CD4-positive, alpha-beta T cell treated with Interleukin-10 for 1 hour (primary cell): ENCODE results near the gene MLLT6.
"Not testable (repeated sequence)": the region's sequence is repeated elsewhere in the genome, so short reads cannot be mapped to it uniquely, and the experiment has no call there.

Experiments used
- DNase-seq: peaks from one replicate; pipeline ENCODE4 v3.0.0-alpha.2; 2020

MLLT6 gene

DNA sequence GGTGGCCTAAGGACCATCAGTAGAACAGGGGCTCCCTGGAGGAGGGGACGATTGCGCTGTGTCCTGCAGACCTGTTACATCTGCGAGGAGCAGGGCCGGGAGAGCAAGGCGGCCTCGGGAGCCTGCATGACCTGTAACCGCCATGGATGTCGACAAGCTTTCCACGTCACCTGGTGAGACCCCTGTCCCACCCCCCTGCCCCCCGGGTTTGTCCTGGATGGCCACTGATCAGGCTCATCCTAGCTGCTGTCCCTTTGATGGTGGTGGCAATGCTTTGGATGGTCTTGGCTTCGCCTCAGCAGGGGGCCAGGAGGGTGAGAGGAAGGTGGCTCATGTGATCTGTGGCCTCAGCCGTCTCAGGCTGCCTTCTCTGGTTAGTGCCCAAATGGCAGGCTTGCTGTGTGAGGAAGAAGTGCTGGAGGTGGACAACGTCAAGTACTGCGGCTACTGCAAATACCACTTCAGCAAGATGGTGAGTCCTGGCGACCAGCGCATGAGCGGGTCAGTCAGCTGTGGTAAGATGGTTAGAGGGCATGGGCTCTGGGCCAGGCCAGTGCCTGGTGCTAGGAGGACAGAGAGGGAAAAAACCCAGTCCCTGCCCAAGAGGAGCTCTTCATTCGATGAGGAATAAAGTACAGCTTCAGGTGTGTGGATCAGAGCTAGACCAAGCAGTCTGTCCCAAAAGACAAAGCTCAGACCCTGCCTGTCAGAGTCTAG, 4.2 kb downstream of the MLLT6 start:
- no peak for DNase-seq

DNA sequence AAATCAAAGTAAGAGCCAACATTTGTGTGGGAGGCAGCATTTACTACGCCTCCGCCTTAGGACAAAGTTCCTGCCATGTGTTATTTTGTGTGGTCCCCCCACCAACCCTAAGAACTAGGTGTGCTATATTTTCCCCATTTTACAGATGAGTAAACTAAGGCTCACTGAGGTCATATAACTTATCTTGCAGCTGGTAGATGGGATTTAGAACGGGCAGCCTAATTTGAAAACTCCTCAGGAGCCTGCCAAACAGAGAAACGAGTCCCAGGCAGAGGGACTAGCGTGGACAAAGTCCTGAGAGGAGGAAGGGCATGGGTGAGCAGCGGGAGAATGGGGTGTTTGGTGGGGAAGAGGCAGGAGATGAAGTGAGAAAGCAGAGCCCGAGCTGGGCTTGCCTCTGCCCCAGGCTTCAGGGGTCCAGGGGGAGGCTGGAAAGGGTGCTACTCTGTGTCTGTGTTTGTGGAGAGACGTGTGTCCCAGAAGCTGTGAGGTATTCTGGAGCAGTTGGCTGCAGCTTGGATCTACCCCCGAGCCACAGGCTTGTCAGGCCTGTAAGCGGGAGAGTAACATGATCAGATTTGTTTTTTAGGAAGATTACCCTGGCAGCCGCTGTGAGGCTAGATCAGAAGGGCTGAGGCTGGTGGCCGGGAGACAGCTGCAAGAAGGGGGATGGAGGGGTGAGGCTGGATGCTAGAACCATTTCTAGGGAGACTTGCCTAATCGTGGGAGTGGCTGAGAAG, 5.0 kb downstream of the MLLT6 start:
- no peak for DNase-seq

DNA sequence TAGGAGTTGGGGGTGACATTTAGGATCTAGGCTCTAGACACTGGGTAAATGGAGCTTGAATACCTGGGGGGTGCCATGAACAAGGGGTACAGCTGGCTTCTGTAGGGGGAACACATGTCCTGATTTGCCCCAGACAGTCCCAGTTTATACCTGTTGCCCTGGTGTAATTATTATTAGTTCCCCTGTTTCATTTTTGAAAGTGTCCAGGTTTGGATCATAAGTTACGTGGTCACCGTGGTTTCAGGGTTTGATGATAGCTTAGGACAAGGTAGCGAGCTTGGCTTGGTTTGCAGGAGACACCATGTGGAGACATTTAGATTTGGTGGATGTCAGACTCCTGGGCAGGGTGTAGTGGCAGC, 5.5 kb downstream of the MLLT6 start:
- no peak for DNase-seq

DNA sequence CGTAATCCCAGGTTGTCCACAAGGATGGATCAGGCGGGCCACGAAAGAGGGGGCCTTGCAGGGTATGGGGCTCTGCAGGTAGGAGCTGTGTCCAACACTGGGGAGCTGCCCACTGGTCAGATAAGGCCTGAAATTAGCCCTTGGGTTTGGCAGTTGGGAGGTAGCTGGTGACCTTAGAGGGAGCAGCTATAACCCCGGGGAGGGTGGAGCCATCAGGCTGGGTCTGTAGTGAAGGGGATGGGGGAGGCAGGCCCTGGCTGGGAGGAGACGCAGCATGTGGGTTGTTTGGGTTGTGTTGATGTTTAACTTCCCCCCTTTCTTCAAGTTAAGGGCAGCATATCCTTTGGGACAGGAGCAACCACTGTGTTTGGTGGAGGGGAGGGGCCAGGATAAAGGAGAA, 5.9 kb downstream of the MLLT6 start:
- no peak for DNase-seq

DNA sequence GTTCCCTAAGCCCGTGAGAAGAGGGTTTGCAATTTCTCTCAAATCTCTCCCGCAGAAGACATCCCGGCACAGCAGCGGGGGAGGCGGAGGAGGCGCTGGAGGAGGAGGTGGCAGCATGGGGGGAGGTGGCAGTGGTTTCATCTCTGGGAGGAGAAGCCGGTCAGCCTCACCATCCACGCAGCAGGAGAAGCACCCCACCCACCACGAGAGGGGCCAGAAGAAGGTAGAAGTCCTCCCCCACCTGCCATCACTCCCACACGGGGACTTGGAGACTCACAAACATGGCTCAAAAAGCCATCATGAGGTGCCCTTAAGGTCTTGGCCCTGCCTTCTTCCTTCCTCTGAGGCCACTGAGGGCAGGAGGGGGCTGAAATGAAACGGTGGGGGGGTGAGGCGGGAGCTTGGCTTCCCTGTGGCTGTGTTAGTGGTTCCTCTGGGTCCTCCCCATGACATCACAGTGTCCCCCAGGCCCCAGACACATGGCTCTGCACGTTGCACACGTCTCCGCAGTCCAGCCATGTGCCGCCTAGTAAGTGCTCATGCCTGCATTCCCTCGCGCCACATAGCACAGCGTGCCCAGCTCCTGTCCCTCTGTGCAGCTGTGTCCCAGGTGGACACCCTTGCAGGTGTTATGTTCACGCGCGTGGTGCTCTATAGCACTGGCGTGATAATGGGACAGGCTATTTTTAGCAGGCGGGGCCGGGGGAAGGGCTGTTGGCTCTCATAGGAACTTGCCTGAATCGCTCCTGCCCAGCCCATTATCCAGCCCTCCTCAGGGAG, 6.9 kb downstream of the MLLT6 start:
- DNase-seq, result no peak

DNA sequence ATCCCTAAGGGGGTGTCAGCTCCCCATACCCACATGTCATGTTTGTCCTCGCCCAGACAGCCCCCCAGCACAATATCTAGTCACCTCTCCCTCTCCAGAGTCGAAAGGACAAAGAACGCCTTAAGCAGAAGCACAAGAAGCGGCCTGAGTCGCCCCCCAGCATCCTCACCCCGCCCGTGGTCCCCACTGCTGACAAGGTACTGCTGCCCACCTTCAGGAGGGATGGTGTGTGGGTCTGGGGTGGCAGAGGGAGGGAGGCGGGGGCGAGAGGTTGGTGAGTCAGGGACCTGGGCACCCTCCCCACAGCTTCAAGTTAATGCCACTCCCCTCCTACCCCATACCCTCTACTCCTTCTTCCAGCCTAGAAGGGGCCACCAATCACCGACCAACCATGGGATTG, 7.5 kb downstream of the MLLT6 start:
- no peak for DNase-seq

DNA sequence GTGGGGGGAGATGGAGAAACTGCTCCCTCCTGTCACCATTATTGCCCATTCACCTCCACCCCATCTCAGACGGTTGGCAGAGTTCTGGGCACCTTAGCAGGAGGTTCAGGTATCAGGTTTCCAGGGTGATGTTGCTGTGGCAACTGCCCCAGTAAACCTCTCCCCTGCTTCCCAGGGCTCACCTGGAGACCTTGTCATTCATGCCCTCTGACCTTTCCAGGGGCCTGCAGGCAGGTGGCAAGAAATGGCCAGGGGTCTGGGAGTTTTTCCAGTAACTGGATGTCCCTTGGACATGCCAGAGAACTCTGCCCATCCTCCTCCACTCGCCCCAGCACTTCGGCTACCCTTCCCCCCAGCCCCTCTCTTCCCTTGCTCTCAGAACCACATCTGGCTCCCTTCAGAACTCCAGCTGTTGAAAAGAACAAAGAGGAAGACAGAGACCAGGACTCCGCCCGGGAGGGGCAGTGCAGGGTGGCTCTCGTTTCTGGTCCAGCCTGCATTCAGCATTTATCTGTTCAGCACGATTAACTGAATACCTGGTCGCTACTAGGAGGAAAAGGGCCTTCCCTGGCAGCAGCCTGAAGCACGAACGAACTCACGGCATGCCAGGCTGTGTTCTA, 8.5 kb downstream of the MLLT6 start:
- DNase-seq, result no peak

DNA sequence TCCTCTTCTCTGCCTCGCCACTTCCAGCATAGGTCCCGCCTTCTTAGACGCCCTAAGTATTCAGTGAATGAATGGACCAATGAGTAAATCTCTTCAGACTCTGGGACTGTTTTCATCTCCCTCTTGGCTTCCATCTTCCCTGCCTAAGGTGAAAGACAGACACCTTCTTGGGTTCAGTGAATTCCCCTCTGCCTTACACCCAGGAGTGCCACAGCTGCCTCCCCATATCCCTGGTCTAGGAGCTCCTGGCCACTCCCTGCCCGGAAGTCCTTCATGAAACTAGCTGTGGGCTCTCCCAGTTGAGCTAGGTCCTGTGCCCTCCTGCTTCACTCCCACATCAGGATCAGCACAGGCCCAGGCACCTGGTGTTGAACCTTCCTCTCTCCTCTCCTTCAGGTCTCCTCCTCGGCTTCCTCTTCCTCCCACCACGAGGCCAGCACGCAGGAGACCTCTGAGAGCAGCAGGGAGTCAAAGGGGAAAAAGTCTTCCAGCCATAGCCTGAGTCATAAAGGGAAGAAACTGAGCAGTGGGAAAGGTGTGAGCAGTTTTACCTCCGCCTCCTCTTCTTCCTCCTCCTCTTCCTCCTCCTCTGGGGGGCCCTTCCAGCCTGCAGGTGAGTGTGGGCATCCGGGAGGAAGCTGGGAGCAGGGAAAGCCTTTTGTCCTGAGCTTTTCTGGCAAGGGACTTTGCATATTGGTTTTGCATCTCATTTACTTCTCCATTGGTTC, 10.3 kb downstream of the MLLT6 start:
- DNase-seq, result no peak

DNA sequence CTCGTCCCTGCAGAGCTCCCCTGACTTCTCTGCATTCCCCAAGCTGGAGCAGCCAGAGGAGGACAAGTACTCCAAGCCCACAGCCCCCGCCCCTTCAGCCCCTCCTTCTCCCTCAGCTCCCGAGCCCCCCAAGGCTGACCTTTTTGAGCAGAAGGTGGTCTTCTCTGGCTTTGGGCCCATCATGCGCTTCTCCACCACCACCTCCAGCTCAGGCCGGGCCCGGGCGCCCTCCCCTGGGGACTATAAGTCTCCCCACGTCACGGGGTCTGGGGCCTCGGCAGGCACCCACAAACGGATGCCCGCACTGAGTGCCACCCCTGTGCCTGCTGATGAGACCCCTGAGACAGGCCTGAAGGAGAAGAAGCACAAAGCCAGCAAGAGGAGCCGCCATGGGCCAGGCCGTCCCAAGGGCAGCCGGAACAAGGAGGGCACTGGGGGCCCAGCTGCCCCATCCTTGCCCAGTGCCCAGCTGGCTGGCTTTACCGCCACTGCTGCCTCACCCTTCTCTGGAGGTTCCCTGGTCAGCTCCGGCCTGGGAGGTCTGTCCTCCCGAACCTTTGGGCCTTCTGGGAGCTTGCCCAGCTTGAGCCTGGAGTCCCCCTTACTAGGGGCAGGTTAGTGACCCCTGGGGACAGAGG, 11.4 kb downstream of the MLLT6 start:
- DNase-seq, result no peak

DNA sequence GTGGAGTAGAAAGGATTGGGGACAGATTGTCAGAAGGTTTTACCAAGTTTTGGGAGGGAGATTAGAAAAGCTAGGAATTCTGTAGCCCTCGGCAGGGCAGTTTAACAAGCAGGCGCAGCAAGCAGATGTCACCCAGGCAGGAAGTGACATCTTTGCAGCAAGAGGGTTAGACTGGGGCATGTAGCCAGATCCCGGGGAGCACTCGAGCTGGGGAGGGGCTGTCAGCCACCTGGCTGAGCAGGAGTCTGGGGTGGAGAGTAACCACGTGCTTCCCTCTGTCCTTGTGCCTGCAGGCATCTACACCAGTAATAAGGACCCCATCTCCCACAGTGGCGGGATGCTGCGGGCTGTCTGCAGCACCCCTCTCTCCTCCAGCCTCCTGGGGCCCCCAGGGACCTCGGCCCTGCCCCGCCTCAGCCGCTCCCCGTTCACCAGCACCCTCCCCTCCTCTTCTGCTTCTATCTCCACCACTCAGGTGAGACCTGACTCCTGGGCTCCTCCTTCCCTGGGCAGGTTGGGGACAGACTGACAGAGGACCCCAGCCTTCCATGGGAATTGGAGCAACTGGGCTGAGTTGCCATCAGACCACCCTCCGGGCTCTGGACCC, 12.2 kb downstream of the MLLT6 start:
- no peak for DNase-seq

DNA sequence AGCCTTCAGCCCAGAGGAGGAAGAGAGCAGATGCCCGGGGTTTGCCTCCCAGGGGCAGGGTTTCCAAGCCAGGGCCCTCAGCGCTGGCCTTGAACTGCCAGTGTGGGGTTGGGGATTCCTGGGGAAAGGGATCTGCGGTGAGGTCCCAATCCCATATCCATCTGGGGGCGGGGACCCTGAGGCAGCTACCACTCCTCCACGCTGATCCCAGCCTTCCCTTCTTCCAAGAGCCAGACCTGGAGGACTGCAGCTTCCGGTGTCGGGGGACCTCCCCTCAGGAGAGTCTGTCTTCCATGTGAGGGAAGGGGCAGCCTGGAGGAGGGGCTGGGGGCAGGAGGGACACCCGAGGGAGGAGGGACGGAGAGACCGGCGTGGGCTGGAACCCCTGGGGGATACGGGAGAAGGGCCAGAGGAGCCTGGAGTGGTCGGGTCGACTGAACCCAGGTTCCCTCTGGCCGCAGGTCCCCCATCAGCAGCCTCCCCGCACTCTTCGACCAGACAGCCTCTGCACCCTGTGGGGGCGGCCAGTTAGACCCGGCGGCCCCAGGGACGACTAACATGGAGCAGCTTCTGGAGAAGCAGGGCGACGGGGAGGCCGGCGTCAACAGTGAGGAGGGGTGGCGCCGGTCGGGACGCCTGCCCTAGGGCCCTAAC, 14.3 kb downstream of the MLLT6 start:
- DNase-seq, result no peak

DNA sequence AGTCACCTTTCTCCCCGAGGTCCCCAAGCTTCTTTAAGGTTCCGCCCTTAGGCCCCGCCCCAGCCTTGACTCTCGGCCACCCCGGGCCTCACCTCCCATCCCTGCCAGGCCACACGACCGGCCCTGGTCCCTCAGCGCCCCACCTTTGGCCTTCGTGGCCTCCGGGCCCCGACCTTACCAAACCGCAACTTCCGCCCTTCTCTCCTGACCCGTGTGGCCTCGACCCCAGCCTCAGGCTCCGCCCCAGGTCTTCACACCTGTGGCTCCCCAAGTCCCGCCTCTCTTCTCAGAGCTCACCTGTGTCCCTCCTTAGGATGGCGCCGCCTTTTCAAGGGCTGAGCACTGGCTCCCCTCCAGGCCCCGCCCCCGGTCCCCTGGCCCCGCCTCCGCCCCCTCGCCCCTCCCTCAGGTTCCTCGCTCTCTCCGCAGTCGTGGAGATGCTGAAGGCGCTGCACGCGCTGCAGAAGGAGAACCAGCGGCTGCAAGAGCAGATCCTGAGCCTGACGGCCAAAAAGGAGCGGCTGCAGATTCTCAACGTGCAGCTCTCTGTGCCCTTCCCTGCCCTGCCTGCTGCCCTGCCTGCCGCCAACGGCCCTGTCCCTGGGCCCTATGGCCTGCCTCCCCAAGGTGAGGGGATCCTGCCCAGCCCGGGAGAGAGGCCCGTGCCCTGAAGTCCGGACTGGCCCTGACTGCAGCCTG, 15.0 kb downstream of the MLLT6 start:
- DNase-seq, result no peak

DNA sequence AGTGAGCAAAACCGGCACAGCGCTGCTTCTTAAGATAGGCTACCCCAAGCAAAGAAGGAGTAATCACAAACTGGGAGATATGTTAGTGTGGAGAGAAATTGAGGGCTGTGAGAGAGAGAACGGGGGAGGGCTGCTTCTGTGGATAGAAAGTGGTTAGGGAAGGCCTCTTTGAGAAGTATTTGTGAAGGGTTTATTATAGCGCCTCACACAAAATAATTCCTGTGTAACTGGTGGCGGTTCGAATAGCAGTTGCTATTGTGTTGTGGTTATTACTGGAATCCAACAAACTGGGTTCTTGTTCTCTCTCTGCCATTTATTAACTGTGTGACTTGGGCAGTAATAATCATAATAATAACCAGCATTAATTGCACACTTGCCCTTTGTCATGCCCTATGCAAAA, 15.9 kb downstream of the MLLT6 start:
- DNase-seq, result no peak

DNA sequence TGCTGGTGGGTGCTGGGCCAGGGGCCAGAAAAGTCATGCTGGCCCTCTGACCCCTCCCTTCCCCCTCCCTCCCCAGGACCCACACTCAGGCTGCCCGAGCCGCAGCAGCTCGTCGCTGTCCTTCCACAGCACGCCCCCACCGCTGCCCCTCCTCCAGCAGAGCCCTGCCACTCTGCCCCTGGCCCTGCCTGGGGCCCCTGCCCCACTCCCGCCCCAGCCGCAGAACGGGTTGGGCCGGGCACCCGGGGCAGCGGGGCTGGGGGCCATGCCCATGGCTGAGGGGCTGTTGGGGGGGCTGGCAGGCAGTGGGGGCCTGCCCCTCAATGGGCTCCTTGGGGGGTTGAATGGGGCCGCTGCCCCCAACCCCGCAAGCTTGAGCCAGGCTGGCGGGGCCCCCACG, 16.7 kb downstream of the MLLT6 start:
- no peak for DNase-seq

DNA sequence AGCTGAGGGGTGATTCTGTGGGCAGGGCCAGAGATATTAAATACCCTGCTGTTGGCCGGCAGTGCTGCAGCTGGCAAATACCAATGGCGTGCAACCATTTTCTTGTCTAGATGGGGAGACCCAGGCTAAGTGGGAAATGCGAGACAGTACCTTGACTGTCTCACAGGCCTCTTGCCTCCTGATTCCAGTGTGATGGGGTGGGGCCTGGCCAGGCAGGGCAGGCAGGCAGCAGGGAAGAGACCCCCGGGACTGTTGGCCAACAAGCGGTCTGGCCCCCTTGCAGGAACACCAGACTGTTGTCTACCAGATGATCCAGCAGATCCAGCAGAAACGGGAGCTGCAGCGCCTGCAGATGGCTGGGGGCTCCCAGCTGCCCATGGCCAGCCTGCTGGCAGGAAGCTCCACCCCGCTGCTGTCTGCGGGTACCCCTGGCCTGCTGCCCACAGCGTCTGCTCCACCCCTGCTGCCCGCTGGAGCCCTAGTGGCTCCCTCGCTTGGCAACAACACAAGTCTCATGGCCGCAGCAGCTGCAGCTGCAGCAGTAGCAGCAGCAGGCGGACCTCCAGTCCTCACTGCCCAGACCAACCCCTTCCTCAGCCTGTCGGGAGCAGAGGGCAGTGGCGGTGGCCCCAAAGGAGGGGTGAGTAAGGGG, 19.4 kb downstream of the MLLT6 start:
- DNase-seq, result no peak

DNA sequence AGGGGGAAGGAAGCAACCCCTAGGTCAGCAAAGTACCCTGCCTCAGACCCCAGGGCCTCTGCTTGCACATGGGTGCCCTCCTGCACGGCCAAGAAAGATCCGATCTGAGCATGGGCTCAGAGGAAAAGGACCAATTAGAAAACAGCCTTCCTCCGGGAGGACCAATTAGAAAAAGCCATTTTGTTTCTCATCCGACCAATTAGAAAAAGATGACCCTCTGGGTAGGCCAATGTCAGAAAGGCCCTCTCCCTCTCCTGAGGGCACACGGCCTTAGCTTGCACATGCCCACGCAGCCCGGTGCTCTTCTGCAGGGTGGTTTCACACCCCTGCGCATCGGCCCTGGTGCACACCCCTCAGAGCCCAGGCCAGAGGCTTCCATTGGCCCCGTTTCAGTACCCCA, 20.0 kb downstream of the MLLT6 start:
- DNase-seq, result no peak

DNA sequence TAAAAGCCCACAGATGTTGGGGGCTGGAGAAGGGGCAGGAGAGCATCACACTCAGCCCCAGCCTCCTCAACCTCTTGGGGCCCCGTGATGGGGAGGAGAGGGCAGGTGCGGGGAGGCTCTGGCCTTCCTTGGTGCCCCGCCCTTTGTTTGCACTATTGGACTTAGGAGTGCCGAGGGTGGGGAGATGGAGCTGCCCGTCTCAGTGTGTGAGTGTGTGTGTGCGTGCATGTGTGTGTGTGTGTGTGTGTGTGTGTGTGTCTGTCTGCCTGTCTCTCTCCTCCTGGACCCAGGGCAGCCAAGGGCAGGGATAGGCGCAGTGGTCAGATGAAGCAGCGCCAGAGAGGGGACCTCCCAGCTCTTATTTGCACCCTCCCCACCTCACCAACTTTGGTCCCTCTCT, 21.1 kb downstream of the MLLT6 start:
- not testable (repeated sequence) for DNase-seq

DNA sequence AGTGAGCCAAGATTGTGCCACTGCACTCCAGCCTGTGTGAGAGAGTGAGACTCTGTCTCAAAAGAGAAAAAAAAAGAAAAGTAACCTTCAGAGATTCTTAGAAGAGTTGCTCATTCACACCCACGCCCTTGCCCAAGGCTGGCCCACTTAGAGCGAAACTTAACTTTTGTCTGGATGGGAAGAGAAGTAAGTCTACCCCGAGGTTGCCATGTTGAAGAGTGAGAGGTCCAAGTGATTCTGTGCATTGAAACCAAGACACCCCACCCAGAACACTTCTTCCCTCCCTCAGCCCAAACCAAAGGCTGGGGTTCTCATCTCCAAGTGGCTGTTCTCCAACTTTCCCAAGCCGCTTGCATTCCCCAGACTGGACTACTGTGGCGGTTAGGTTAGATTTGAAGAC, 22.7 kb downstream of the MLLT6 start:
- DNase-seq, result peak; percentile 69

DNA sequence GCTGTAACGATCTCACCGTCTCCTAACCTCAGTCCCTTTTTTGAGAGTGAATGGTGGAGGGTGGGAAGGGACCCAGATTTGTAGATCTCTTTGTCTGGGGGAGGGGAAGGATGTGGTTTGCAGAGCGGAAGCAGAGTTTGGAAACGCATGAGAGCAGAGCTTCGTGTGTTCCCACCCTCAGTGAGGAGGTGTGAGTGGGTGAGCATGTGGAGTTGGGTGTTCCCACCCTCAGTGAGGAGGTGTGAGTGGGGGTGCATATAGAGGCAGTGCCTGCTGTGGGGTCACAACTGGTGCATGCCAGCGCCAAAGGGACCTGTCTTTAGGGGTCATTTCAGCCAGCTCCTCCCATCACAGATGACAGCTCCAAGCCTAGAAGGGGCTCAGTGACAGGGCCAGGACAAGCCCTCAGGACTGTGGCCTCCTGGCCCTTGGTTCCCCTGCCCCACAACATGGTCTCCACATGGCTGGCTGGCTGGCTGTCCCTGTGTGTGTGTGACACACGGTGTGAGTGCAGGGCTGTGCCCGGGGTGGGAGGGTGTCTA, 23.3 kb downstream of the MLLT6 start:
- peak; percentile 84 for DNase-seq

DNA sequence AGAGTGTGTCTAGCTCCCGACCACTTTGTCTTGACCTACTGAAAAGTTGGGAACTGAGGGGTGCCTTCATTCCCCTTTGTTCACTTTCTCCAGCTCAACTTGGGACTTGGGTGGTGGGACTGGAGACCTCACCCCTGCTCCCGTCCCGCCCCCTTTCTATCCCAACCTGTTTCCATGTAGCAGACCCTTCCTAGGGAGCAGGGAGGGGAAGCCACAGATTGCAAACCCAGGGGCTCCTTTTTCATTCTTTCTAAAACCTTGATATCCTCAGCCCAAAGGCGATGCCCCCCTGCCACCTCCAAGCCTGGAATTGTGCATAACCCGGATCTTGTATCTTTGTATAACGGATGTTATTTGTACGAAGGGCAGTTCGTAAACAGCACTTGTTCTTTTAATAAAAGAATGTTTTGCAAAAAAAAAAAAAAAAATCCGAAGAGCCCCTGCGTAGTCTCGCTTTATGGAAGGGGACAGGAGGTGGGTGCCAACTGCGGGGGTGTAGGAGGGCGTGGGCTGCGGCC, 24.4 kb downstream of the MLLT6 start:
- DNase-seq, result no peak
